VCaP (cell line): ENCODE data around the gene SMPX.

Experiments
- H3K27ac ChIP-seq: fragments of 450-650 bp; 2 replicates; pipeline ENCODE4 v1.5.1; 2017
- TF ChIP-seq, protein P1 (sequence below): fragments of 450-650 bp; conservative IDR thresholded peaks from 2 replicates; pipeline ENCODE4 v1.5.1; 2017; ENCODE audit warnings: mild to moderate bottlenecking, moderate library complexity

Gene SMPX

DNA sequence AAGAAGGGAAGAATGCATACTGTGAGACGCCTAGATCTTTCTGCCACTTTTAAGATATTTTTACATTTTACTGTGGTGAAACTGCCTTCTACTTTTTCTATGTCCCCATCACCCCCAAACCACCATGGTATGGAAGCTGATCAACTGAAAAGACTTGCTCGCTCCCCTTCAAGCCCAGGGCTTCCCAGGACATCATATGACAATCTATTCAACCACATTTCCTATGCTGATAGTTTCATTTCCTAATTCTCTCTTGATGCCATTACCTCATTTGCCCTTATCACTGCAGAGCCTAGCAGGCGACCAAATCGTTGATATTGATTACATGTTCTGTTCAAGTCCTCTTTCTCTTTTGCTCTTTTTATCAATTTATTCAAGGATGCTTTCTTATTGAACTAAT lies 59.6 kb downstream of the SMPX start:
- H3K27ac ChIP-seq: no peak overlapping the region
- TF ChIP-seq, protein P1, sequence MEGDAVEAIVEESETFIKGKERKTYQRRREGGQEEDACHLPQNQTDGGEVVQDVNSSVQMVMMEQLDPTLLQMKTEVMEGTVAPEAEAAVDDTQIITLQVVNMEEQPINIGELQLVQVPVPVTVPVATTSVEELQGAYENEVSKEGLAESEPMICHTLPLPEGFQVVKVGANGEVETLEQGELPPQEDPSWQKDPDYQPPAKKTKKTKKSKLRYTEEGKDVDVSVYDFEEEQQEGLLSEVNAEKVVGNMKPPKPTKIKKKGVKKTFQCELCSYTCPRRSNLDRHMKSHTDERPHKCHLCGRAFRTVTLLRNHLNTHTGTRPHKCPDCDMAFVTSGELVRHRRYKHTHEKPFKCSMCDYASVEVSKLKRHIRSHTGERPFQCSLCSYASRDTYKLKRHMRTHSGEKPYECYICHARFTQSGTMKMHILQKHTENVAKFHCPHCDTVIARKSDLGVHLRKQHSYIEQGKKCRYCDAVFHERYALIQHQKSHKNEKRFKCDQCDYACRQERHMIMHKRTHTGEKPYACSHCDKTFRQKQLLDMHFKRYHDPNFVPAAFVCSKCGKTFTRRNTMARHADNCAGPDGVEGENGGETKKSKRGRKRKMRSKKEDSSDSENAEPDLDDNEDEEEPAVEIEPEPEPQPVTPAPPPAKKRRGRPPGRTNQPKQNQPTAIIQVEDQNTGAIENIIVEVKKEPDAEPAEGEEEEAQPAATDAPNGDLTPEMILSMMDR: no peak

GRCh38 chrX:21691512-21692018 lies 66.4 kb downstream of the SMPX start:
- TF ChIP-seq, protein P1: no peak
- H3K27ac ChIP-seq: no peak overlapping the region

DNA sequence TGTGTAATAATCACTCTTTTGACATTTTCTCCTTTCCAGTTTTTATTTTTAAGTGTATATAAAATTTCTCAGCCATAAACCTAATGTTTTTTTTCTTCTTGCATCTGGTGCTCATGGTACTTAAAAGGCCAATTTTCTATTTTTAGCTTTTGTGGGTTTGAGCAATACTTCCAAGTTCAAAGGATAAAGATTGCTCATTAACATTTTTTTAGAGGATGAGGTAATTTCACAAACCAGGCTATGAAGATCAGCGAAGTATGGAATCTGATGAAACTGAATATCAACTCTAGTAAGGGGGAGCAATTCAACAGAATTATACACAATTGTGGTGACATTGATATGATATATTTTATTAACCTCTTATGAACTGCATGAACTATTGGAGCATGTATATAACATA lies 74.0 kb downstream of the SMPX start:
- no peak overlapping the region for H3K27ac ChIP-seq
- TF ChIP-seq, protein P1: no peak

DNA sequence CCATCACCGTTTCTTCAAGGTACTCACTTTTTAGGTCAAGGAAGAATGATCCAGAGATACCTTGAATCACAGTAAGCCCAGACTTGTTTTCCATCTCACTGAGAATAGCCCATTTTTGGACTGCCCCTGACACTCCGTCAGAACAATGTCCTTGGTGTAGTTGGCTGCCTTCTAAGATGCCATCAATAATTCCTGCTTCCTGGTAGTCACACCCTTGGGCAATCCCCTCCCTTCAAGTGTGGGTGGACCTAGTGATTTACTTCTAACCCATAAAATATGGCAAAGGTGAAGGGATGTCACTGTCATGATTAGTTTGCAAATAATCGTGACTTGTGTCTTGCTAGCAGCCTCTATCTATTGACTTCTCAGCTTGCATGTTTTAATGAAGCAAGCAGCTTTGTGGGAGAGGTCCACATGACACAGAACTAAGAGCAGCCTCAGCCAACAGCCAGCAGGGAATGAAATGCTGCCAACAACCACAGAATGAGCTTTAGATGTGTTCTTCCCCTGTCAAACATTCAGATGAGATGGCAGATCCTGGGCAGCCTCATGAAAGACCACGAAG lies 79.8 kb downstream of the SMPX start:
- TF ChIP-seq, protein P1: no peak
- no peak overlapping the region for H3K27ac ChIP-seq

- TF ChIP-seq, protein P1: no peak
- no peak overlapping the region for H3K27ac ChIP-seq
Measured at GRCh38 chrX:21675931-21676330, 82.0 kb downstream of the SMPX start.

DNA sequence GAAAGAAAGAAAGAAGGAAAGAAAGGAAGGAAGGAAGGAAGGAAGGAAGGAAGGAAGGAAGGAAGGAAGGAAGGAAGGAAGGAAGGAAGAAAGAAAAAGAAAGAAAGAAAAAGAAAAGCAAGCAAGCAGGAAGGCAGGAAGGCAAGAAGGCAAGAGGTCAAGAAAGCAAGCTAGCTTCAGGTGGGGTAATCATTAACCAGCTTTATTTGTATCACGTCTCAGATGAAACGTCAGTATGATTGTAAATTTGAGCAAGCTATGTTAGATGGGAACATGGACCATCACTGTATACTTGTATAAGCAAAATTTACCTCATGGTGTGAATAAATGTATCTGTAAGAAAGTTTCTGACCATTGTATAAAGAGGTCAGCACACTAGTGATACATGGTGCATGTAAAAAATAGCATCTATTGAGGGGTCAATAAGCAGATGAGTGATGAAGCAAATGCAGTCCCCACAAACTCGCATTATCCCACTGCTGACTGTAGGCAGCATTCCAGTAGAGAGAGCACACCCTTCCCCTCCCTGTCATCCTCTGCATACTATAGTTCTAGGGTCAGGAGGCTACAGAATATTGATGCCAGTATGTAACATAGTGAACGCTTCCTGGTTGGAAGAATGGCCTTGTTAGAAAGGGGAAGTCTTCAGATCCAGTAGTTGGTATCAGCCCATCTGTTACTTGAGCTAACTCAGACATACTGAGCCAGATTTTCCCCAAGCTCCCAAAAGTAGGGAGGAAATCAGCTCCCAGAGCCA lies 83.3 kb downstream of the SMPX start:
- H3K27ac ChIP-seq: no peak overlapping the region
- TF ChIP-seq, protein P1: no peak

DNA sequence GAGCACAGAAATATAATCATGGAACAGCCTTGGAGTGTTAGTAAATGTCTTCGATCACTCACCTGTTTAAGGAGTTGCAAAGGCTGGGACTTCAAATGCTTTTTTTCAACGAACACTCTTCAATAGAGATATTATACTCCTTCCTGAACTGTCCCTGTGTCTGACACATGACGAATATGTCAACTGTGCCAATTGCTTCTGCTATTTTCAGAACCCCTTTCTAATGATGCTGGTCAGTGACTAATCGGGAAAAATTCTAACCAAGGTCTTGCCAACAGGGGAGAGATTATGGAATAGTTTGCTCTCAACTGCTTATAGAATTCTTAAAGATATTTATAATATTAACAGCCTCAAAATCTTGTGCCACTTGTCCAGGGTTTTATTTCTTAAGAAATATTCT lies 91.2 kb downstream of the SMPX start:
- H3K27ac ChIP-seq: no peak overlapping the region
- TF ChIP-seq, protein P1: no peak
